NCI-H524 (cell line): ENCODE data around the gene OR2T2.
"Not testable (repeated sequence)": the region's sequence is repeated elsewhere in the genome, so short reads cannot be mapped to it uniquely, and the experiment has no call there.

Source experiments
- DNase-seq, 2 experiments: peaks; one replicate each; lab custom pipeline; 2025; lab: John Stamatoyannopoulos, UW

The OR2T2 gene

GRCh38 chr1:248445399-248445798 lies at the start of gene OR2T2:
TSS of gene OR2T2 (plus strand) at chr1:248445637. CDS start at chr1:248452798, 7,161 bp downstream.
- DNase-seq: not testable (repeated sequence)

- no peak for DNase-seq
These were observed 42.7 kb upstream of the OR2T2 start, which contains the start of gene OR2T1 for GRCh38 chr1:248402748-248403147. TSS of gene OR2T1 (plus strand) at chr1:248403048. CDS start at chr1:248406148, 3,100 bp downstream.

- no peak for DNase-seq
These were observed 41.4 kb upstream of the OR2T2 start for GRCh38 chr1:248404024-248404423.

GRCh38 chr1:248406721-248407692 lies 38.4 kb upstream of the OR2T2 start:
- DNase-seq: no peak

GRCh38 chr1:248416226-248416625 lies 29.2 kb upstream of the OR2T2 start:
- DNase-seq: no peak

- DNase-seq: no peak
These were observed 27.6 kb upstream of the OR2T2 start for GRCh38 chr1:248417854-248418253.

- no peak for DNase-seq
These were observed 24.1 kb upstream of the OR2T2 start for GRCh38 chr1:248421384-248421783.

GRCh38 chr1:248427526-248428191 lies 17.8 kb upstream of the OR2T2 start:
- not testable (repeated sequence) for DNase-seq

- DNase-seq: not testable (repeated sequence)
These were observed 17.3 kb upstream of the OR2T2 start for GRCh38 chr1:248428192-248428533.

GRCh38 chr1:248431683-248432082 lies 13.8 kb upstream of the OR2T2 start:
- DNase-seq: not testable (repeated sequence)

GRCh38 chr1:248432201-248432600 lies 13.2 kb upstream of the OR2T2 start:
- DNase-seq: not testable (repeated sequence)

- DNase-seq: not testable (repeated sequence)
These were observed 11.5 kb upstream of the OR2T2 start for GRCh38 chr1:248433811-248434415.

- not testable (repeated sequence) for DNase-seq
These were observed 10.5 kb upstream of the OR2T2 start for GRCh38 chr1:248434913-248435312.

- DNase-seq: not testable (repeated sequence)
These were observed 9.1 kb upstream of the OR2T2 start for GRCh38 chr1:248436303-248436702.

- not testable (repeated sequence) for DNase-seq
These were observed 6.8 kb upstream of the OR2T2 start for GRCh38 chr1:248438668-248439067.

GRCh38 chr1:248439283-248439682 lies 6.2 kb upstream of the OR2T2 start:
- DNase-seq: not testable (repeated sequence)

- not testable (repeated sequence) for DNase-seq
These were observed 2.7 kb upstream of the OR2T2 start for GRCh38 chr1:248442500-248443277.

- not testable (repeated sequence) for DNase-seq
These were observed 834 bp upstream of the OR2T2 start for GRCh38 chr1:248444603-248445002.

- not testable (repeated sequence) for DNase-seq
These were observed 3.1 kb downstream of the OR2T2 start for GRCh38 chr1:248448409-248449074.

GRCh38 chr1:248449821-248450465 lies 4.5 kb downstream of the OR2T2 start:
- not testable (repeated sequence) for DNase-seq
